DOHH2 (cell line): ENCODE results near the gene MEGF11.

ENCODE experiments used
- H3F3A ChIP-seq: fragments of 200-600 bp; sonication (generic), shearing (Covaris generic); 2 replicates; pipeline ENCODE4 v1.6.0; 2016; ENCODE audit warnings: antibody characterized with exemption, mild to moderate bottlenecking; ENCODE audit not compliant: control insufficient read depth, insufficient read depth
- H3K27ac ChIP-seq: fragments of 200-600 bp; sonication (generic); 2 replicates; pipeline ENCODE4 v1.5.1; 2014; ENCODE audit warnings: low read depth, mild to moderate bottlenecking, low read length, moderate library complexity
- H3K27me3 ChIP-seq: fragments of 200-600 bp; sonication (generic); 2 replicates; pipeline ENCODE4 v1.6.1; 2014; ENCODE audit warnings: mild to moderate bottlenecking, low read length, mixed read lengths; ENCODE audit not compliant: control insufficient read depth
- H3K36me3 ChIP-seq: fragments of 200-600 bp; sonication (generic); 2 replicates; pipeline ENCODE4 v1.6.1; 2014; ENCODE audit warnings: mild to moderate bottlenecking, low read length, moderate library complexity, mixed read lengths; ENCODE audit not compliant: control insufficient read depth
- H3K4me1 ChIP-seq: fragments of 200-600 bp; sonication (generic); 2 replicates; pipeline ENCODE4 v1.6.1; 2014; ENCODE audit warnings: mild to moderate bottlenecking, low read length, mixed read lengths; ENCODE audit not compliant: control insufficient read depth
- H3K4me2 ChIP-seq: fragments of 200-600 bp; sonication (generic); 2 replicates; pipeline ENCODE4 v1.6.0; 2014; ENCODE audit warnings: mild to moderate bottlenecking, low read length, moderate library complexity
- H3K4me3 ChIP-seq: fragments of 200-600 bp; sonication (generic); 2 replicates; pipeline ENCODE4 v1.5.1; 2014; ENCODE audit warnings: mild to moderate bottlenecking, low read length, mixed read lengths
- H3K79me2 ChIP-seq: fragments of 200-600 bp; sonication (generic); 2 replicates; pipeline ENCODE4 v1.6.1; 2014; ENCODE audit warnings: mild to moderate bottlenecking, low read length, mixed read lengths; ENCODE audit not compliant: control insufficient read depth
- H3K9me2 ChIP-seq: fragments of 200-600 bp; sonication (generic); replicated peaks from 2 replicates; pipeline ENCODE4 v1.6.1; 2014; ENCODE audit warnings: mild to moderate bottlenecking, low read length, mixed read lengths; ENCODE audit not compliant: control insufficient read depth
- H3K9me3 ChIP-seq: fragments of 200-600 bp; sonication (generic); 2 replicates; pipeline ENCODE4 v1.6.1; 2014; ENCODE audit warnings: antibody characterized with exemption, low read length, mixed read lengths; ENCODE audit not compliant: control insufficient read depth, insufficient read depth
- H4K20me1 ChIP-seq: fragments of 200-600 bp; sonication (generic); 2 replicates; pipeline ENCODE4 v1.6.0; 2014; ENCODE audit warnings: low read depth, mild to moderate bottlenecking, antibody characterized with exemption, low read length, moderate library complexity; ENCODE audit not compliant: control insufficient read depth, insufficient read depth
- CTCF ChIP-seq: fragments of 200-600 bp; sonication (generic); IDR thresholded peaks from one replicate; pipeline ENCODE4 v1.5.1; 2014; ENCODE audit warnings: antibody characterized with exemption, mild to moderate bottlenecking, low read depth, low read length; ENCODE audit not compliant: poor library complexity, severe bottlenecking
- EZH2phosphoT487 ChIP-seq: fragments of 200-600 bp; sonication (generic); IDR thresholded peaks from 2 replicates; pipeline ENCODE4 v1.6.1; 2017; ENCODE audit warnings: borderline replicate concordance, mild to moderate bottlenecking, antibody characterized with exemption, low read length, moderate library complexity, mixed read lengths

The MEGF11 gene

GRCh38 chr15:66296186-66296585, 42.6 kb upstream of the MEGF11 start:
- Histone ChIP-seq H3K4me1 (peaks cover 45% of the 10 kb centered on the region), H3K27ac (peak overlapping the region; percentile 92), H3K27me3 (no peaks in the 10 kb centered on the region), H3K9me2 (no peaks in the 10 kb centered on the region), H3F3A (peaks cover 16% of the 10 kb centered on the region), H3K36me3 (peaks cover 59% of the 10 kb centered on the region), H3K4me2 (peak overlapping the region; percentile 98), H3K79me2 (peaks cover 66% of the 10 kb centered on the region), H4K20me1 (no peaks in the 10 kb centered on the region), H3K4me3 (peak overlapping the region; percentile 88), H3K9me3 (no peaks in the 10 kb centered on the region)
- TF ChIP-seq CTCF, result no peak
- no peak for TF ChIP-seq EZH2phosphoT487

- Histone ChIP-seq H3K4me1 (peaks cover 52% of the 10 kb centered on the region), H3K4me2 (peak overlapping the region; percentile 98), H3K27ac (peak overlapping the region; percentile 92), H3F3A (peaks cover 10% of the 10 kb centered on the region), H3K79me2 (peaks cover 68% of the 10 kb centered on the region), H3K9me3 (no peaks in the 10 kb centered on the region), H3K36me3 (peaks cover 49% of the 10 kb centered on the region), H4K20me1 (no peaks in the 10 kb centered on the region), H3K9me2 (no peaks in the 10 kb centered on the region), H3K4me3 (peak overlapping the region; percentile 88), H3K27me3 (no peaks in the 10 kb centered on the region)
- TF ChIP-seq EZH2phosphoT487 (no peak), CTCF (no peak)
Observed at GRCh38 chr15:66294932-66295235, 41.3 kb upstream of the MEGF11 start.

- Histone ChIP-seq H3K4me2 (peak overlapping the region; percentile 98), H3F3A (peaks cover 10% of the 10 kb centered on the region), H3K36me3 (peaks cover 49% of the 10 kb centered on the region), H3K27me3 (no peaks in the 10 kb centered on the region), H3K27ac (peak overlapping the region; percentile 92), H3K9me3 (no peaks in the 10 kb centered on the region), H3K4me1 (peaks cover 52% of the 10 kb centered on the region), H3K9me2 (no peaks in the 10 kb centered on the region), H3K79me2 (peaks cover 68% of the 10 kb centered on the region), H3K4me3 (peak overlapping the region; percentile 88), H4K20me1 (no peaks in the 10 kb centered on the region)
- no peak for TF ChIP-seq EZH2phosphoT487
- no peak for TF ChIP-seq CTCF
Observed at GRCh38 chr15:66294157-66294931, 40.8 kb upstream of the MEGF11 start.
